Mesodermal cell (in vitro differentiated cells): Measurements from ENCODE around the gene PDCD1LG2.

Experiments
- H3K27ac ChIP-seq: 2 replicates; pipeline ENCODE4 v1.7.0; 2013; ENCODE audit warnings: mild to moderate bottlenecking, low read depth, low read length, moderate library complexity; ENCODE audit not compliant: severe bottlenecking
- H3K36me3 ChIP-seq: 2 replicates; pipeline ENCODE4 v1.7.1; 2013; ENCODE audit warnings: mild to moderate bottlenecking, low read length, moderate library complexity; ENCODE audit not compliant: control insufficient read depth, insufficient read depth
- H3K4me1 ChIP-seq: one replicate; pipeline ENCODE4 v1.7.1; 2013; ENCODE audit warnings: mild to moderate bottlenecking, low read length; ENCODE audit not compliant: insufficient read depth, control insufficient read depth, poor library complexity, severe bottlenecking
- H3K4me3 ChIP-seq: 2 replicates; pipeline ENCODE4 v1.7.0; 2013; ENCODE audit warnings: low read length, control low read depth, mild to moderate bottlenecking; ENCODE audit not compliant: insufficient read depth, poor library complexity, severe bottlenecking; ENCODE audit errors: extremely low read depth
- H3K9me3 ChIP-seq: 2 replicates; pipeline ENCODE4 v1.7.1; 2013; ENCODE audit warnings: mild to moderate bottlenecking, low read length, moderate library complexity; ENCODE audit not compliant: control insufficient read depth
- WGBS, 2 experiments: methylation state at CpG; one replicate each; pipeline ENCODE4 v1.1.5; 2013; ENCODE audit warnings: missing lambda C conversion rate in 2 of 2; ENCODE audit not compliant: insufficient coverage in 2 of 2; 5-methylcytosine and 5-hydroxymethylcytosine counted together

Gene PDCD1LG2

DNA sequence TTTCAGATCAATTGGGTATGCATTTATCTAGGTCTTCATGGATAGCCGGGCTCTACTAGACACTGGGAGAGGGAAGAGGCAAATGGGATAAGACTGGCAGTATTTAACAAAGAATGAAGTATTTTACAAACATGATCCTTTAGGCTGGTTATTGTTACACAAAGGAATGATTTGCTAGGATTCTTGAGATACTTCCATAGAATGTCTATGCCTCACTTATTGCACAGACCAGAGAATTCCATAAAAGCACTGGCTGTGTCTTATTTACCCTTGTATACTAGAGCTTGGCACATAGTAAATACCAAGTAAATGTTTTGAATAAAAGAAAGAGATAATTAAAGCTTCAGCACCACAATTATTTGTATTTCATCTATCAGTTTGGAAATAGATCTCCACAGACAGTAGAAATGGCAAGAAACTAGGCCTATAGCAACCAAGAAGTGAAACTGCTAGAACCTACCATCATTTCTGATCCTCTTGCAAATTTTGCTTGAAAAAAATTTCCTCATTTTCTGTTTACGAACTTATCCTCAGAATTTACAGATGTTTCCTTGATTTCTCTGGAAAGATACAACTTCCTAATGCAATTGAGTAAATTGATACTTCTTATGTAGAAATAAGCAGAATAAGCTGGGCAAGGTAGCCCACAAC, 3.8 kb downstream of the PDCD1LG2 start:
- Histone ChIP-seq H3K27ac (no peak overlapping the region), H3K36me3 (no peaks in the 10 kb centered on the region), H3K9me3 (no peaks in the 10 kb centered on the region), H3K4me1 (peaks cover 35% of the 10 kb centered on the region), H3K4me3 (no peak overlapping the region)
- WGBS, 2 experiments, result 60 to 100% methylated on average over 1 of the region's 2 CpGs

DNA sequence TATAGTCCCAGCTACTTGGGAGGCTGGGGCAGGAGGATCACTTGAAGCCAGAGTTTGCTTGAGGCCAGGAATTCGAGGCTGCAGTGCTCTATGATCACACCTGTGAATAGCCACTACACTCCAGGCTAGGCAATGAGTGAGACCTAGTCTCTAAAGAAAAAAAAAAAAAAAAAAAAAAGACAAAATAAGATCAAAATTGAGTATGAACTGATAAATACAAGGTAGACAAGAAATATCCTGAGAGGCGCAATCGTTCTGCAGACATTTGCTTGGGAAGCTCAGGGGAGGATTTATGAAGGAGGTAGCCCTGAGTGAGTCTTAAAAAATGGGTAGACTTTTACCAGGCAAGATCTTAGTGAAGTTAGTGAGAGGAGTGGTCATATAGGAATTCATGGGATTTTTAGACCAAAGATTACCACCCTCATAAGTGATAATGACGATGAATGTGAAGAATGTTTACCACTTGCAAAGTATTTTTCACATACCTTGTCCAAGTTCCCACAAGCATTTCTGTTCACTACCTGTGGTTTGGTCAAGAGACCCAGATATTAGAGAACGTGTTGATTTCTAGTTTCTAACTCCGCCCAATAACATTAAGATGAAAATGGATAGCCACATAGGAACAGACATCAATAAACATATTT, 4.4 kb downstream of the PDCD1LG2 start:
- WGBS, 2 experiments, result 95 to 100% methylated on average over 2 to 4 of the region's 6 CpGs
- Histone ChIP-seq H3K36me3 (no peaks in the 10 kb centered on the region), H3K27ac (no peak overlapping the region), H3K4me3 (no peak overlapping the region), H3K4me1 (peaks cover 35% of the 10 kb centered on the region), H3K9me3 (no peaks in the 10 kb centered on the region)

DNA sequence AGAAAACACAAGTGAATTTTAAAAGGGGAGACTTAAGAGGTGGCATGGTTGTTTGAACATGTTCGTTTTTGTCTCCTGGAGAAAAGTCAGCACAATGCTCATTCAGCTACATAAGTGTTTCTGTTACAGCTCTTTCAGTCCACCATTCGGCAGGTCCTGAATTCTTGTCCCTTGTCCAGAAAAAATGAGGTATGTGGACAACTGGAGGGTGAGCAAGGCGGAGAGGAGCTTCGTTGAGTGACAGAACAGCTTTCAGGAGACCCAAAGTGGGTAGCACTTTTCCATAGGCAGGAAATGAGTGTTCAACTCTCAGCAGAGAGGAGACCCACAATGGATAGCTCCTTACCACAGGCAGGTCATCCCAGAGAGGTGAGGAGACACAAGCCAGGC, 4.9 kb downstream of the PDCD1LG2 start:
- Histone ChIP-seq H3K9me3 (no peaks in the 10 kb centered on the region), H3K4me3 (no peak overlapping the region), H3K36me3 (no peaks in the 10 kb centered on the region), H3K4me1 (peaks cover 35% of the 10 kb centered on the region), H3K27ac (no peak overlapping the region)
- 83 to 90% methylated on average over 3 of the region's 4 CpGs for WGBS, 2 experiments

DNA sequence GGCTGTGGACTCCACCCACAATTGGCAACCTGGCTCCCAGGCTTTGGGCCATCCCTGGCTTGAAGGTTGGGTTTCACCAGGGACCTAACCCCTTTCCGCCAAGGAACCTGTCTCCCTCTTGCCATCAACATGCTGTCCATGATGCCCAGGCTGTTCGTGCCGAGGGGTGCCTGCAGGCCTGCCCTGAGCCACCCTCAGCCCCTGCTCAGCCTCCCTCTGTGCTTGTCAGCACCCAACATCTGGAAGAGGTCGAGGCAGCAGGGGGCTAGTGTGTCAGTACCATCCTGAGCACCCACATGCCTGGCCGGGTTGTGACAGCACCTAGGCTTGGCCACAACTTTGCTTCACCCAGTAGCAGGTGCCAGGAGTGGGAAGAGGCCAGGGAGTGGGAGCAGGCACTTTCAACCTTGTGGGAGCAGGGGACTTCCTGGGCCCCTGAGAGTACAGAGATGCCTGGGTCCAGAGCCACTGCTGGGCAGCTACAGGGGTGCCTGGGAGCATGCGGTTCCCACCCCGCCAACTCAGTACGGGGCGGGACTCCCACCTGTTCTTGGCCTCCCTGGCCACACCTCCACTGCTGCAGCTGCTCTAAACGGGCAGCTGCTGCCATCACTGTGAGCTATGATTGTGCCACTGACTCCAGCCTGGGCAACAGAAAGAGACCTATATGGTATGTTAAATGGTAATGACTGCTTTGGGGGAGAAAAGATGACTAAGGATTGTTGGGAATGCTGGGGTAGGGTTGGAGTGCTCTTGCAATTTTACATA, 6.3 kb downstream of the PDCD1LG2 start:
- H3K9me3 ChIP-seq, result no peaks in the 10 kb centered on the region
- peaks cover 23% of the 10 kb centered on the region for H3K4me1 ChIP-seq
- no peaks in the 10 kb centered on the region for H3K36me3 ChIP-seq
- H3K27ac ChIP-seq, result no peak overlapping the region
- H3K4me3 ChIP-seq, result no peak overlapping the region
- WGBS, 2 experiments, result 93 to 97% methylated on average over 10 of the region's 10 CpGs

DNA sequence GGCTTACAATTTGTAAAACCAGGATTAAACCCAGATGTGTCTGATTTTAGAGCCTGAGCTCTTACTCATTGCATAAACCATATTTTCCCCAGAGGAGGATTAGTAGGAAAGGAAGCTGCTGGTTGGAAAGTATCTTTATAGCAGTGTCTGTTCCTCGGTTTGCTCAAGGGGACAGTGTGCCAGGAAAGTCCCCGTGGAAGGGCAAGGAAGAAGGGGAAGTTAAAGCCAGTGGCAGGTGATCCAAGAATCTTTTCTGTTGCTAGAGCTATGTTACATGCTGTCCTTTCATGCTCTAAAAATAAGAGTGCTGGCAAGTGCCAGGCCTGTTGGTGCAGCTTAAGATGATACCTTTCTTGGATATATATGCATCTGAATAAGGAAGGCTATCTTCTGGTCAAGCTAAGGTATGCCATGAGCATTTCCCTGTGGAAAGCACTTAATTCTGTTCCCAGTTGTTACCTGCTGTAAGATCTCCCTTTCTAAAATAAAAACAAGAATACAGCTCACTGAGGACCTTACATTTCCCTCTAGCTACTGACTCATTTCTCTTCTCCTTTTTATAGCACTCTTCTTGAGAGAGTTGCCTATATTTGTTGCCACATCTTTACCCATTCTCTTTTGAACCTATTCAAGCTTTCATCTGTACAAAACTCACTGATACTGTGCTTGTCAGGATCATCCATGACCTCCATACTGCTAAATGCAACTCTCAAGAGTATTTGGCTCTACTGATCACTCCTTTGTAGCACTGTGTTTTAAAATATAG, 8.0 kb downstream of the PDCD1LG2 start:
- no peak overlapping the region for H3K4me3 ChIP-seq
- 60 to 88% methylated on average over 1 to 2 of the region's 2 CpGs for WGBS, 2 experiments
- H3K4me1 ChIP-seq, result peaks cover 9% of the 10 kb centered on the region
- H3K9me3 ChIP-seq, result no peaks in the 10 kb centered on the region
- no peak overlapping the region for H3K27ac ChIP-seq
- H3K36me3 ChIP-seq, result peaks cover 8% of the 10 kb centered on the region

DNA sequence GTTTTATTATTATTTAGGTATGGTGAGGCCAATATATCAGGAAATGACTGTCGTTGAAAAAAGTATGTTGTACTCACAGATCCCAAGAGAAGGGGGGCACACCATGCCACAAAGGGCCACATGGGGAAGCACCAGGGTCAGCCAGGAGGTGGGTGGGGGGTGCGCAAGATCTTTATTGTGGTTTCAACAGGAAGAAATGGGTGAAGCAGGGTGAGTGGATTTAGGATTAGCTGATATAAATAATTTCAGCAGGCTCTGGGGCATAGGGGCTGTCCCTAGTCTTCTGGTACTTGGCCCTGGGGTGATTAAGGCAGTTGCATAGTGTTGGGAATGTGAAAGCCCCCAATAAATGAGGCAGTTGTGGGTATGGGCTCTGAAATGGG, 8.6 kb downstream of the PDCD1LG2 start:
- 80 to 94% methylated on average over 2 of the region's 2 CpGs for WGBS, 2 experiments
- Histone ChIP-seq H3K4me1 (peaks cover 9% of the 10 kb centered on the region), H3K36me3 (peaks cover 13% of the 10 kb centered on the region), H3K9me3 (no peaks in the 10 kb centered on the region), H3K4me3 (no peak overlapping the region), H3K27ac (no peak overlapping the region)

DNA sequence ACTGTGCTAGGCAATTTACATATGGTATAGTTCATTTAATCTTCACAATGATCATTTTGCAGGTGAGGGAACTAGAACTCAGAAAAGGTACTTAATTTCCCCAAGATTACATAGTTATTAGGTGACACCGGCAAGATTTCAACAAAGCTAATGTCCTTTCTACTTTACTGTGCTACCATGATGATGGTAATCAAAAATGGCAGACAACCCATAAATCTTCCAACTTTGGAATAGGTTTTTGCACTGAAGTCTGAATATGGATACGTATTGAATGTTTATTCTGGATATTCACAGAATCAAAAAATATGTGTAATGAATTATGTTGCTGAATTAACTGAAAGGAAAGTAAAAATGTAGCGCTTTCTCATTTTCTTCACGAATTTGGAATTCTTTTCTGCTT, 13.8 kb downstream of the PDCD1LG2 start:
- 100% methylated on average over 1 of the region's 4 CpGs; no CpG with 5 or more reads in 1 of the 2 experiments for WGBS, 2 experiments
- H3K9me3 ChIP-seq, result no peaks in the 10 kb centered on the region
- H3K27ac ChIP-seq, result no peak overlapping the region
- no peak overlapping the region for H3K4me3 ChIP-seq
- peaks cover 2% of the 10 kb centered on the region for H3K4me1 ChIP-seq
- H3K36me3 ChIP-seq, result peaks cover 13% of the 10 kb centered on the region

DNA sequence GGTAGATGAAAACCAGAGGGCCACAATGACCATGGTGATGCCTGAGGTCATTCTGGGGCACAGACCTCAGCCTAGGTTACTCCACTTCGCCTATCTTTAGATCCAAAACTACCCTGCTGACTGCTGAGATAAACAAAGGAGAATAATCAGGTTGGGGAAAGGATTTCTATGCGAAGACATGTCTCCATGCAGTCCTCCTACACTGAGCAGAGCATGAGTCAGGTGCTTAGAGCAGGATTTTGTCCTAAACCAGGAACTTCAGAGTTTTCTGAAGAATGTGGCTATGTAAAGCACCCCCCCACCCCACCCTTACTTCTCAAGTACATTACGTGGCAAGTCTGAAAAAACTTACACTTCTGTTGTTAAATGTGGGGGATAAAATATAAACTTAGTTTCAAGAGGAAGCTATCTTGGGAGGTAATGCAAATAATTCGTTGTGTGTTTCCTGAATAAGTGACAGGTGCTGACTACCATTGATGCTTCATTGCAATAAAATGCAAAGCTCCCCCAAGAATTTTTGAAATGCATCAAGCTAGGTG, 19.4 kb downstream of the PDCD1LG2 start:
- H3K9me3 ChIP-seq, result no peaks in the 10 kb centered on the region
- no peak overlapping the region for H3K4me3 ChIP-seq
- no peaks in the 10 kb centered on the region for H3K36me3 ChIP-seq
- no peak overlapping the region for H3K27ac ChIP-seq
- WGBS, 2 experiments, result 69% methylated on average over 2 of the region's 4 CpGs; no CpG with 5 or more reads in 1 of the 2 experiments
- H3K4me1 ChIP-seq, result no peaks in the 10 kb centered on the region

DNA sequence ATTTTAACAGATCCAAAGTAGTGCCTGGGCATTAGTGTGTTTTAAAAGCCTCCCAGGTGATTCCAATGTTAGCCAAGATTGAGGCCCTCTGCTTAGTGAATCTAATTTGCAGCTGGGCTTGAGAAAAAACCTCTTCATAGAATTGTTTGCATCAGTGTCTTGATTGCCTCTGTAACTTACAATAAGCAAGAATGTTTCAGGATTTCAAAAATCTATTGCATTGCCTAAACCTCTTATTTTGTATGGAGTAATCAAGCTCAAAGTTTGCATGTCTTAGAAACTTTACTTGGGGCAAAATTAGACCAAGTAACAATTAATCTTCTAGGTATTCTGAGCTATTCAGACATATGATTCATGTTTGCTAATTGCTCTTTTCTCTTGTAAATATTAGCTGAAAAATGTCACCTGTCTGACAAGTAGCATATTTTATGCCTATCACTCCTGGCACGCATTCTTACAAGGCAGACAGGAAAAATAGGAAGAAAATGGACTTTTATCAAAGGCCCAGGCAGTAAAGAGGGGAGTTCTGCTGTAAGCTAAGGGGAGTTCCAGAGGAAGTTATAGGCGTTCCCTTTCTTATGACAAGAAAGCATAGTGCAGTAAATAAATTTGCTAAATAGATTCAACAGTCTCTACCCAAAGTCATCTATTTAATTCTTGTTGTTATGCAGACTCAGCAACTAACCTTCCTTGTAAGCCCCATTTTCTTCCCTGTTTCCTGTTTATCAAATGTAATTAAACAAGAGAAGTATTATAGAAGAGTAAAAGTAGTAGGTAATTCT, 21.0 kb downstream of the PDCD1LG2 start:
- WGBS, 2 experiments, result 86 to 100% methylated on average over 1 to 2 of the region's 2 CpGs
- no peak overlapping the region for H3K4me3 ChIP-seq
- no peaks in the 10 kb centered on the region for H3K36me3 ChIP-seq
- H3K9me3 ChIP-seq, result no peaks in the 10 kb centered on the region
- no peaks in the 10 kb centered on the region for H3K4me1 ChIP-seq
- no peak overlapping the region for H3K27ac ChIP-seq

DNA sequence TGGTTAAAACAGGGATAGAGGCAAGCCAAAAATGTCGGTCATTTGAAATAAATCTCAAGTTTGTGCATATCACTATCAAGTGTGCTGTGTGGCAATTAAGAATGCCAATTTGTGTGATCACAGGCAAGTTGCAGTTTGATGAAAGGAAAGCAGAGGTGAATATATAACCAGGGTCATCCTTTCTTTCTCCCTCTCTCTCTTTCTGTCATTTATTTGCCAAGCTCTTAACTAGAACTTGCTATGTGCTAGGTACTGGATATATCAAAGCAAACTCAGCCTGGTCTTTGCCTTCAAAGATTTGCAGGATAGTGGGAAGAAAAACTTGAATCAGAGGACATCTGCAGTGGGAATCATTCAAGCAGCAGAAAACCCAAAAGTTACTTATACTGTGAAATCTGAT, 22.0 kb downstream of the PDCD1LG2 start:
- H3K4me3 ChIP-seq, result no peak overlapping the region
- H3K36me3 ChIP-seq, result no peaks in the 10 kb centered on the region
- H3K27ac ChIP-seq, result no peak overlapping the region
- H3K4me1 ChIP-seq, result no peaks in the 10 kb centered on the region
- H3K9me3 ChIP-seq, result no peaks in the 10 kb centered on the region
- 82 to 100% methylated on average over 1 of the region's 1 CpG for WGBS, 2 experiments
